Upper lobe of left lung (tissue), 6 donors: ENCODE results near the gene RNF130. TPM values are rescaled to one million over a fixed set of nuclear protein-coding genes. Genes with fewer than 3 reads are reported as not detected.
A peak's percentile ranks its signal among the peaks of the same experiment; 100 is the strongest.

Experiments
- ATAC-seq, 2 donors: fragments of 200-7000 bp; cut with Tn5 transposase; one replicate each; pipeline ENCODE4 v1.9.1; 2022; ENCODE audit warnings: mild to moderate bottlenecking in 2 of 2, moderate library complexity in 2 of 2; ENCODE audit not compliant: low FRiP score in 2 of 2
- DNase-seq, 2 donors: peaks; one replicate each; pipeline ENCODE4 v3.0.0-alpha.2; 2019 to 2020
- H3K27ac ChIP-seq, 4 donors: fragments of 200-600 bp; sonication (generic); one replicate each; pipeline ENCODE4 v1.5.1; 2016 to 2019
- H3K27me3 ChIP-seq, 4 donors: fragments of 200-600 bp; sonication (generic); one replicate each; pipeline ENCODE4 v1.5.1; 2017 to 2019
- H3K36me3 ChIP-seq, 4 donors: fragments of 200-600 bp; sonication (generic); one replicate each; pipeline ENCODE4 v1.5.1; 2016 to 2019
- H3K4me1 ChIP-seq, 4 donors: fragments of 200-600 bp; sonication (generic); one replicate each; pipeline ENCODE4 v1.5.1; 2018 to 2019
- H3K4me3 ChIP-seq, 4 donors: fragments of 200-600 bp; sonication (generic); one replicate each; pipeline ENCODE4 v1.5.1; 2017 to 2019; ENCODE audit warnings: mild to moderate bottlenecking in 2 of 4, moderate library complexity in 1 of 4
- H3K9me3 ChIP-seq, 4 donors: fragments of 200-600 bp; sonication (generic); one replicate each; pipeline ENCODE4 v1.5.1; 2018 to 2019
- EP300 ChIP-seq, 4 donors: sonication (generic); formaldehyde crosslinking; IDR thresholded peaks; one replicate each; pipeline ENCODE4 v1.5.1; 2017; ENCODE audit warnings: antibody characterized with exemption in 4 of 4, control low read depth in 2 of 4
- POLR2A ChIP-seq, 4 donors: fragments of 450-650 bp; IDR thresholded peaks; one replicate each; pipeline ENCODE4 v1.5.1; 2016 to 2017; ENCODE audit warnings: antibody characterized with exemption in 4 of 4, mild to moderate bottlenecking in 2 of 4
- POLR2AphosphoS5 ChIP-seq, 2 donors: sonication (generic); formaldehyde crosslinking; IDR thresholded peaks; one replicate each; pipeline ENCODE4 v1.5.1; 2017; ENCODE audit warnings: antibody characterized with exemption in 2 of 2
- WGBS, 2 donors: methylation state at CpG; one replicate each; pipeline ENCODE4 v1.1.5; 2017 to 2018; 5-methylcytosine and 5-hydroxymethylcytosine counted together
- total RNA-seq, 6 donors: library from RNA; depleted of rRNA in 4 of 6; stranded (reverse); fragments of >200 nt in 4 of 6; gene quantifications; one replicate each; pipeline versions ENCODE4 v1.1.0 to v1.2.1, GENCODE V29; 2016 to 2021
- TF ChIP-seq, protein P1 (sequence below), 6 experiments: fragments of 450-650 bp in 4 of 6; fragments of 200-600 bp in 2 of 6; sonication (generic) in 2 of 6; IDR thresholded peaks; one replicate each; pipeline ENCODE4 v1.5.1; 2016 to 2019; ENCODE audit warnings: antibody characterized with exemption in 6 of 6
- donor health status: DM: no; HTN: no; CAD: no; lungs with moderate emphysema.
- donor health status: DM: no; HTN: yes; CAD: no; lungs with severe emphysema.

RNF130 gene
- total RNA-seq, 6 donors from 2014 or later: 54.5 to 137 (median 98.2) TPM

DNA sequence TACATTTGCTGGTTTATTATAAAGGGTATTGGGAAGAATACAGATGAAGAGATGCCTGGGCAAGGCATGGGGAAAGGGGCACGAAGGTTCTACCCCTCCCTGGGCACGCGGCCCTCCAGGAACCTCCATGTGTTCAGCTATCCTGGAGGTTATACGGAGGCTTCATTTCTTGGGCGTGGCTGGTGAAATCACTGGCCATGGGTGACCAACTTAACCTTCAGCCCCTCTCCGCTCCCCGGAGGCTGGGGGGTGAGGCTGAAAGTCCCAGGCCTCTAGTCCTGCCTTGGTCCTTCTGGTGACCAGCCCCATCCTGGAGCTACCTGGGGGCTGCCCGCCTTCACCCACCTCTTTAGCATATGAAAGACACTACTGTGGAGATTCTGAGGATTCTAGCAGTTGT is 17.0 kb upstream of the RNF130 start:
- H3K27ac ChIP-seq: no peak overlapping the region
- H3K9me3 ChIP-seq: no peaks in the 10 kb centered on the region
- TF ChIP-seq POLR2A (IDR thresholded peaks at IDR 0.05) (no peak), POLR2AphosphoS5 (IDR thresholded peaks at IDR 0.05) (no peak), EP300 (IDR thresholded peaks at IDR 0.05) (no peak)
- TF ChIP-seq, protein P1, sequence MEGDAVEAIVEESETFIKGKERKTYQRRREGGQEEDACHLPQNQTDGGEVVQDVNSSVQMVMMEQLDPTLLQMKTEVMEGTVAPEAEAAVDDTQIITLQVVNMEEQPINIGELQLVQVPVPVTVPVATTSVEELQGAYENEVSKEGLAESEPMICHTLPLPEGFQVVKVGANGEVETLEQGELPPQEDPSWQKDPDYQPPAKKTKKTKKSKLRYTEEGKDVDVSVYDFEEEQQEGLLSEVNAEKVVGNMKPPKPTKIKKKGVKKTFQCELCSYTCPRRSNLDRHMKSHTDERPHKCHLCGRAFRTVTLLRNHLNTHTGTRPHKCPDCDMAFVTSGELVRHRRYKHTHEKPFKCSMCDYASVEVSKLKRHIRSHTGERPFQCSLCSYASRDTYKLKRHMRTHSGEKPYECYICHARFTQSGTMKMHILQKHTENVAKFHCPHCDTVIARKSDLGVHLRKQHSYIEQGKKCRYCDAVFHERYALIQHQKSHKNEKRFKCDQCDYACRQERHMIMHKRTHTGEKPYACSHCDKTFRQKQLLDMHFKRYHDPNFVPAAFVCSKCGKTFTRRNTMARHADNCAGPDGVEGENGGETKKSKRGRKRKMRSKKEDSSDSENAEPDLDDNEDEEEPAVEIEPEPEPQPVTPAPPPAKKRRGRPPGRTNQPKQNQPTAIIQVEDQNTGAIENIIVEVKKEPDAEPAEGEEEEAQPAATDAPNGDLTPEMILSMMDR (IDR thresholded peaks at IDR 0.05): no peak
- no peaks in the 10 kb centered on the region for H3K27me3 ChIP-seq
- peaks cover 17 to 24% (median 19%) of the 10 kb centered on the region in 4 donors for H3K4me1 ChIP-seq
- no peak for DNase-seq
- H3K36me3 ChIP-seq: no peaks in the 10 kb centered on the region
- 94% methylated on average over 7 to 8 of the region's 8 CpGs for WGBS, 2 donors
- ATAC-seq: no peak
- no peak overlapping the region for H3K4me3 ChIP-seq

DNA sequence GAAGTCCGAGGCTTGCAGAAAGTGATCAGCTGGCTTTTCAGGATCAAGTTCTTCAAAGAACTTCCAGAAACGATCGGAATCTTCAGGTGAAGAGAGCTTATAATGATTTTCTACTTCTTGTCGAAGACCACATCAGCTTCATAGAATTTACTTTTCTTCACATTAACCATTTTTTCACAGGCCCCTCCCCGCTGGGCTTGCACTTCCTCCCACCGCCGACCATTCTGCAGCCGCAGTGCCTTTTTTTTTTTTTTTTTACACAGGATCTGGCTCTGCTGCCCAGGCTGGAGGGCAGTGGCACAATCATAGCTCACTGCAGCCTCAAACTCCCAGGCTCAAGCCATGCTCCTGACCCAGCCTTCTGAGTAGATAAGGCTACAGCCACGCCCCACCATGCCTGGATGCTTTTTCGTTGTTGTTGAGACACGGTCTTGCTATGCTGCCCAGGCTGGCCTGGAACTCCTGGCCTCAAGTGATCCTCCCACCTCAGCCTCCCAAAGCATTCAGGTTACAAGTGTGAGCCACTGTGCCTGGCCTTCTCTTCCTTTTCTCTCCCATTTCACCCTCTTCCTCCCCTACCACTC is 15.3 kb upstream of the RNF130 start:
- no peak for ATAC-seq
- no peak for DNase-seq
- Histone ChIP-seq H3K27me3 (no peaks in the 10 kb centered on the region), H3K4me3 (no peak overlapping the region), H3K4me1 (peaks cover 17 to 24% (median 19%) of the 10 kb centered on the region in 4 donors), H3K36me3 (no peaks in the 10 kb centered on the region), H3K27ac (no peak overlapping the region), H3K9me3 (no peaks in the 10 kb centered on the region)
- 88 to 89% methylated on average over 11 of the region's 11 CpGs for WGBS, 2 donors
- TF ChIP-seq POLR2A (IDR thresholded peaks at IDR 0.05): no peak

DNA sequence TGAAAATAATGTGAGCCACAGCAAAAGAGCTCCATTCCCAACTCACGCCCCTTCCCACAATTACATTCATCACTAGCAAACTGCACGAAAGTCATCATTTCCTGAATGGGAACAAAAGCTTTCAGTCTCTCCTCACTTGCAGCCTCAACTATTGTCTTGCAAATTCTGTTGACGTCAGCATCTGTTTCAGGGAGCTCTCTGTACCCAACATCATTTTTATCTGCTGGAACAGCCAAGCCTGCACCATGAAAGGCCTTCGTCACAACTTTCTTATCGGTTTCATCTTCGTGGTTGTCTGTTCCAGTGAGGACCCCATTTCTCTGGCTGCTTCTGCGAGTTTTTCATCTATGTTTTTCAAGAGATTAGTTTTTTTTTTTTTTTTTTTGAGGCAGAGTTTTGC is 14.3 kb upstream of the RNF130 start:
- H3K9me3 ChIP-seq: no peaks in the 10 kb centered on the region
- peaks cover 14 to 19% (median 15%) of the 10 kb centered on the region in 4 donors for H3K4me1 ChIP-seq
- no peak overlapping the region for H3K4me3 ChIP-seq
- 42 to 54% methylated on average over 7 of the region's 7 CpGs for WGBS, 2 donors
- no peak for ATAC-seq
- no peaks in the 10 kb centered on the region for H3K27me3 ChIP-seq
- no peaks in the 10 kb centered on the region for H3K36me3 ChIP-seq
- no peak for DNase-seq
- no peak for TF ChIP-seq EP300 (IDR thresholded peaks at IDR 0.05)
- TF ChIP-seq, protein P1 (IDR thresholded peaks at IDR 0.05): no peak
- no peak for TF ChIP-seq POLR2AphosphoS5 (IDR thresholded peaks at IDR 0.05)
- TF ChIP-seq POLR2A (IDR thresholded peaks at IDR 0.05): no peak
- H3K27ac ChIP-seq: no peak overlapping the region

DNA sequence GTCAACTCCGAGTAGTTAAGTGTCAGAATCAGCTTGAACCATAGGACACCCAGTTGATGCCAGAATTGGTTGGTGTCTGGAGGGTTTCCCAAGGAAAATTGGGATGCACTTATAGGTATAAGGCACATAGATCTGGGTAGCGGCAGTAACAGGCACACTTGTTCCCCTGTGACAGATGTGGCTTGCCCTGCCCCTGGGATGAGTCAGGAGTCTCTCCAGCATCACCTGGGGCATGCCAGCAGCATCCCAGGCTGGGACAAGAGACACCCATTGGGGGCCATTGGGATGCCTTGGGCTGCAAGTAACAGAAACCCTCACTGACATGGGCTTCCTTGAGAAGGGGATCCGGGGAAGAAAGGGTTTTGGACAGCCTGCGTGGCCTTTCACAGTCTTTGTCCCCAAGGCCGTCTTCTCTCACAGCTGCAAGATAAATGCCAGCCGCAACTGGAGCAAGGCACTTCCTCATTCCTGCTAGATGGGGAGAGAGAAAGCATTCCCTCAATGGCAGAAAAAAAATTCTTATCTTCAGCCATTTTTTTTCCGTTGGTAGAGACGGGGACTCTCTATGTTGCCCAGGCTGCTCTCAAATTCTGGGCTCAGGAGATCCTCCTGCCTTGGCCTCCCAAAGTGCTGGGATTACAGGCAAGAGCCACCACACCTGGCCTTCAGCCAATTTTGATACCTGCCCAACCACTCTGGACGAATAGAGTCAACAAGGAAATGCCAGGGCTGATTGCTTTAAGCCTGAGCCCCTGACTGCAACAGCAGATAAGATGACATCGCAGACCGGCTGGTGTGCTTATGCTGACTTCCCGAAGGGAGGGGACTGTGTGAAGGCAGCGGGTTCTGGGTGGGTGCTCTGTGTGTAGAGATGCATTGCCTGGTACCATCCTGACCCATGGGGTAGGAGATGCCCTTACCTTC is 13.3 kb upstream of the RNF130 start:
- TF ChIP-seq EP300 (IDR thresholded peaks at IDR 0.05) (no peak), POLR2AphosphoS5 (IDR thresholded peaks at IDR 0.05) (no peak), POLR2A (IDR thresholded peaks at IDR 0.05) (no peak)
- TF ChIP-seq, protein P1 (IDR thresholded peaks at IDR 0.05): no peak
- Histone ChIP-seq H3K9me3 (no peaks in the 10 kb centered on the region), H3K4me1 (peaks cover 5 to 10% (median 8%) of the 10 kb centered on the region in 4 donors), H3K36me3 (no peaks in the 10 kb centered on the region), H3K4me3 (no peak overlapping the region), H3K27ac (no peak overlapping the region), H3K27me3 (no peaks in the 10 kb centered on the region)
- 19 to 24% methylated on average over 10 to 13 of the region's 13 CpGs for WGBS, 2 donors
- peak in 1 of 2 donors; percentile 80 for DNase-seq
- peak; percentile 41 for ATAC-seq

DNA sequence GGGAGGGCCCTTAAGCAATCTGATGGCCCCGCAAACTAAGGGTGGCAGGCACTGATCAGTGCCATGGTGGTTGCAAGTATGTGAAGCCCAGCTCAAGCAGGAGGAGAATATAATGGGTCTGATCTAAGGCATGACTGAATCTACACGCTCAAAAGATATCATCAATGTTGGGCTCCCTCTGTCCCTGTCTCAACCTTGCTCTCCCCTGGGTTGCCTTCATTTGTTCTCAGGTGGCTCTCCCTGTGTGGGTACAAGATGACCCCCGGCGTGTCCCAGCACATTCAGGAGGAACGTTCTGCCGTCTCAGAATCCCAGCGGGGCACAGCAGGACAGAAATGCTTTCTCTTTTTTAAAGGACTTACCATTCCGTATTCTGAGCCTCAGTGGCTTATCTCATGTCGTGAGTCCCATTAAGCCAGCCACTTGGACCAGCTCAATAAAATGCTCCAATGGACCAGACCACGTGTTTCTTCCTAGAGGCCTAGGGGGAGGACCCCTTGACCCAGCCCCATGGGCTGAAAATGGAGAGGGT is 12.0 kb upstream of the RNF130 start:
- Histone ChIP-seq H3K27ac (no peak overlapping the region), H3K4me3 (no peak overlapping the region), H3K9me3 (no peaks in the 10 kb centered on the region), H3K36me3 (no peaks in the 10 kb centered on the region), H3K4me1 (peaks cover 3 to 9% (median 8%) of the 10 kb centered on the region in 4 donors), H3K27me3 (no peaks in the 10 kb centered on the region)
- 93 to 95% methylated on average over 10 of the region's 10 CpGs for whole genome bisulfite sequencing, 2 donors
- ATAC-seq (no peak), DNase-seq (no peak)
- TF ChIP-seq, protein P1 (IDR thresholded peaks at IDR 0.05): no peak
- TF ChIP-seq POLR2AphosphoS5 (IDR thresholded peaks at IDR 0.05) (no peak), EP300 (IDR thresholded peaks at IDR 0.05) (no peak), POLR2A (IDR thresholded peaks at IDR 0.05) (no peak)
